RCC 7860 (cell line): ENCODE results near the gene MRPL23.

Source experiments
- DNase-seq: peaks from one replicate; pipeline ENCODE4 v3.0.0-alpha.2; 2015; ENCODE audit warnings: low spot score
- FAIRE-seq: peaks from 2 replicates; lab custom pipeline; 2012; peaks lifted over from hg19 to GRCh38; lab: Jason Lieb, UNC

Gene MRPL23

DNA sequence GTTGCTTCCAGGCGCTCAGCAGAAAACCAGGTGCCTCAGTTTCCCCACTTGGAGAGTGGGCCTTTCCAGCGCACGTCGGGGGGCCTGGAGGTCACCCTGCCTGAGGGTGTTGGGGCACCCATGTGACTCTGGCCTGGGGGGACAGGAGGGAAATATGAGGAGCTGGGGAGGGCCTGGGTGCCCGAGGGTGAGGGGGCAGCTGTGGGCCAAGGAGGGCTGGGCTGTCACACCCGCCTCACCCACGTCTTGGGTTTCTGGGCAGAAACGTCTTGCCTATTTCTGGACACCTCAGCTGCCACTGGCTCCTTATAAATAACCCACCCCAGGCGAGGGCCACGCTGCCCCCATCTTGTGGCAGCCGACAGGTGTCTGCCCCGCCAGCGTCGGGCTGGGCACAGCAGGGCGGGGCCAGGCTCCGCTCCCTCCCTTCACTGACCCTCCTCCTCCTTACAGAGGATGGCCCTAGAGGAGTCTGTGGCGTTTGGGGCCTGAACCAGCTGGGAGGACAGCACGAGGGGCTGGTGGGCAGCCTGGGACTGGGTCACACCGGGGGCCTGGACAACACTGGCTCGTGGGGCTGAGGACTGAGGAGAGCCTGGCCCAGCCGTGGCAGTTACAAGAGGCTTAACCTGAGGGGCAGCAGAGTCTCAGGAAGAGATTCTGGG is 26.1 kb upstream of the MRPL23 start:
- no peak for DNase-seq
- no peak for FAIRE-seq

DNA sequence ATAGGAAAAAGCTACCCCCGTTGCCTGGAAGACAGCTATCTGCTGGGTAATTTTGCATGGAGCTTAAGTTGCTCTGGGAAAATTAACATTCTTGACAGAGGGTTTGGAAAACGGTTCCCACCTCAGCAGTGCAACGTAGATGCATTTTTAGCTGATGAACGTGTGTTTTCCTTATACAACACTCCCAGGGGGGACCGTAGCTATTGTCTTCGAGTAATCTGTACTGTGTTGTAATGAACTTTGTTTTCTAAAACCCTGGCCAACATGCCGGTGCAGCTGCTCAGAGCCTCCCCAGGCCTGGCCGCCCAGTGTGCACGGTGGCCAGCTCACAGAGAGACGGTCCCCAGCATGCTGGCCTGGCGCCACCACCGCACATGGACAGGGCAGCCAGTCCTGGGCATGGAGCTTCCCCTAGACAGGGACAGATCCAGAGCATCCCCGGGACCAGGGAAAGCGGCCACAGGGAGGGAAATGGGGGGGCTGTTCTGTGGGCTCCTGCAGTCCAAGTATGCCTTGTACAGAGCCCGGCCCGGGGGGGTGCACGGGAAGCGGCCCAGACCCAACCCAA is 25.5 kb upstream of the MRPL23 start:
- FAIRE-seq (no peak), DNase-seq (no peak)

DNA sequence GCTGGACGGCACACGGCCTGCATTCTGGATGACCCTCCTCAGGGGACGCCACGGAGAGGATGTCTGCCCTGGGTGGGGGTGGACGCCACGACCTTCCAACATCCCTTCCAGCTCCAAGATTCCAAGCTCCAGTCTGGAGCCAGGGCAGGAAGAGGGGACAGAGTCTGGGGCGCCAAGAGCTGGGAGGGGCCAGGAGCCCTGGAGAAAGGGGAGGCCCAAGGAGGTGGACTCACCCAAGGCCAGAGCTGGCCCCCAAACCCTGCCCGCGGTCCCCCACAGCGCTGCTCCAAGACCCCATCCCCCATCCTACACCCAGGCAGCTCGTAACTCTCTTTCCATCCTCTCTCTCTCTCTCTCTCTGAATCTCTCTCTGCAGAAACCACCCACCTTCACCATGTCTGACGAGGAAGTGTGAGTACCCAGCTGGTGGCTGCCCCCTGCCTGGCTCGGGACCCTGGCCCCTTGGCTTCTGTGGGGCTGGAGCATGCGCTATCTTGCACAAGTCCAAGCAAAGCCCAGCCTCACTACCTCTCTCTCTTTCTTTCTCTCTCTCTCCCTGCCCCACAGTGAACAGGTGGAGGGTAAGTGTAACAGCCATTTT is 24.6 kb upstream of the MRPL23 start:
- no peak for FAIRE-seq
- no peak for DNase-seq

DNA sequence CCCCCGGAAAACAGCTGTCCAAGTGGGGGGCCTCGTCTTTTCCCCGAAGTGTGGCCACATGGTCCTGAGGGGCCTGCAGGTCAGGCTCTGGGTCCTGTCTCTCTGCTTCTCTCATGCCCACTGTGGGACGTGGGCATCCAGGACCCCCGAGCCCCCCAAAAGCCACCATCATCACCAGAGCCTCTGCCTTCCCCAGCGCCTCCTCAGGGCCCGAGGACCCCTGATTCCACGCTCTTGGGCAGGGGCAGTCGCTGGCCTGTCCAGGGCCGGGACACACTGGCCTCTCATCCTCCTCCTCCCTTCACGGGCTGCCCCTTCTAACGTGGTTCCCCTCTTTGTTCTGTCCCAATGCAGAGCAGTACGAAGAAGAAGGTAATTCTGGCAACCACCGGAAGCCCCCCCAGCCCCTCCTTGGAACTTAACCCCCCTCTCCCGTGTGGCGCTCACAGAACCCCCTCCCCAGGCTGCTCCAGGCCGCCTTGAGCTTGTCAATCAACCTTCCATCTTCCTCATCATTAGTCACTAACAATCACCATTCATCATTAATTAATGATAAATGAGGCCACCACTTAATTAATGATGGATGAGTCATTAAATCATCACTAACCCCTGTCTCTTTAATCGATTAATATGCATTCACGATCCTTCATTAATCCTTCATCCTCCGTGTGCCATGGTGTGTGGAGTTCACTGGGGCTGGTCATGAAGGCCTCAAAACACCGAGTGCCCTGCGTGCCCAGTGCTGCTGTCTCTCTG is 23.8 kb upstream of the MRPL23 start:
- FAIRE-seq = no peak
- no peak for DNase-seq

DNA sequence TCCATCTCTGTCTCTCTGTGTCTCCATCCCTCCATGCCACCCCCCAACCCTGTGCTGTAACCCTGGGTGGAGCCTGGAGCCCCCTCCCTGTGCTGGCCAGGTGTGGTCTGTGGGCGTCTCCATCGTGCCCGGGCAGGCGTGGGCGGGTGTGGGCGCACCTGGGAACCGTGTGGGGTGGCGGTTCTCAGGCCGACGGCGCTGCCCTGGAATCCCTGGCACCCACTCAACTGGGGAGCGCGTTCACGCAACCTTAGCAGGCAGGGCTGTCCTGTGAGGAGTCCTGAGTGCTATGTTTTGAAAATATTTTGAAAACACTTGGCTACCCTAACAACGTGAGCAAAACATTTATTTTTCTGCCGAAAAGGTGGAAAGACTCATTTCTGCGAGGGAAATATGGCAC is 23.0 kb upstream of the MRPL23 start:
- FAIRE-seq = no peak

DNA sequence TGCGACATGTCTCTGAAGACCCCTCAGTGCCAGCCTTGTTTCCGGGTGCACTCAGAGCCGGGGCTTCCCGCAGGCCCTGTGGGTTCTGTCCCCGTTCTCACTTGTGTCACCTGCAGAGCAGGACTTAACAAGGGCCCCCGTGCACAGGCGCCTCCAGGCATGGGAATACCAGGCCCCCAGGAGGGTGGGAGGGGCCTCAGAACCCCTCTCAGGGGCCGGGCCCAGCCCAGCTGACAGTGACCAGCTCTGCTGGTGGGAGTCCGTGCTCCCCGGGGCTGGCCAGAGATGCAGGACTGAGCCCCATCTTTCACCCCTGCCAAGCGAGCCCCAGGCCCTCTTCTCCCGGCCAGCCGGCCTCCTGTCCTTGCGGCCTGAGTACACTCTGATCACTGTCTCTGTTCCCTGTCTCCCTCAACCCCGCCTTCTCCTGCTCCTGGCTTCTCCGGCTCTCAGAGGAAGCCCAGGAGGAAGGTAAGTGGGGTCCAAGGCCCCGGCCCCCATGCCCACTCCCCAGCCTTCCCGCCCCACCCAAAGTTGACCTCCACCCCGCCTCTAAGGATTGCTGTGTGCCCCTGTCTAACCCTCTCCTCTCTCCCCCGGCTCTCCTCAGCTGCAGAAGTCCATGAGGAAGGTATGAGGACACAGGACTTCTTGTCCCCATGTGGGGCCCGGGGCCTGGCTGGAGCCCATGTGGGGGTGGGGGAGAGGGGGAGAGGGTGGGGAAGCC is 22.3 kb upstream of the MRPL23 start:
- DNase-seq = no peak
- no peak for FAIRE-seq

More for the DNA sequence above, 23.0 kb upstream of the MRPL23 start:
- no peak for DNase-seq

DNA sequence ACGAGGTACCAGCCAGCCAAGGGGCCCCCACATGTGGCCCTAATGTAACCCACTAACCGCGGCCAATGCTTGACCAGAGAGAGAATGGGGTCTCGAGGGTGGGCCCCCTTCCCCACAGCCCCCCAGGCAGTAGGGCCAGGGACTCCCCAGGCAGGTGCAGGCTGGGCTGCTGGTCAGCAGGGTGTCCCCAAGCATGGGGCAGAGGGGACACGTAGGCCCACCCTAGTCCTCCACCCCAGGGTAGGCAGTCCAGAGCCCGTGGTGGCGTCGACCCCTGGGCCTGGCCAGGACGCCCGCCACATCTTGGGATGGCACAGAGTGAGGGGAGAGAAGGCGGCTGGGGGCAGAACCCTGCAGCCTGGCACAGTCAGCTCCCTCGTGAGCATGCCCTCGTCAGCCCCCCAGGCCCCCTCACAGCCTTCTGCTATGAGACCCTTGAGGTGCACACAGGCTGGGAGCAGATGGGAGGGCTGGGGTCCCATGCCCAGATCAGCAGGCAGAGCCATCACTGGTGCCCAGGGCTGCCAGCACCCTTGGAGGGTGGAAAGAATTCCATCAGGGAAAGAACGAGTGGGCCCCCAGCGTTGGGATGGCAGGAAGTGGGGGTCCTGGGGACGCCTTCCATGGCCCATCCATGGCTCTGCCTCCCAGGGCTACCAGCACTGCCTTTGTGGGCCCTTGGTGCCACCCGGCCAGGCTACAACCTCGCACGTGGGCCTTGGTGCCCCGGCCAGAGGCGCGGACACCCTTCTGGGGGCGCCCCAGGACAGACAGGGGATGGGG is 21.6 kb upstream of the MRPL23 start:
- no peak for FAIRE-seq
- DNase-seq = no peak

DNA sequence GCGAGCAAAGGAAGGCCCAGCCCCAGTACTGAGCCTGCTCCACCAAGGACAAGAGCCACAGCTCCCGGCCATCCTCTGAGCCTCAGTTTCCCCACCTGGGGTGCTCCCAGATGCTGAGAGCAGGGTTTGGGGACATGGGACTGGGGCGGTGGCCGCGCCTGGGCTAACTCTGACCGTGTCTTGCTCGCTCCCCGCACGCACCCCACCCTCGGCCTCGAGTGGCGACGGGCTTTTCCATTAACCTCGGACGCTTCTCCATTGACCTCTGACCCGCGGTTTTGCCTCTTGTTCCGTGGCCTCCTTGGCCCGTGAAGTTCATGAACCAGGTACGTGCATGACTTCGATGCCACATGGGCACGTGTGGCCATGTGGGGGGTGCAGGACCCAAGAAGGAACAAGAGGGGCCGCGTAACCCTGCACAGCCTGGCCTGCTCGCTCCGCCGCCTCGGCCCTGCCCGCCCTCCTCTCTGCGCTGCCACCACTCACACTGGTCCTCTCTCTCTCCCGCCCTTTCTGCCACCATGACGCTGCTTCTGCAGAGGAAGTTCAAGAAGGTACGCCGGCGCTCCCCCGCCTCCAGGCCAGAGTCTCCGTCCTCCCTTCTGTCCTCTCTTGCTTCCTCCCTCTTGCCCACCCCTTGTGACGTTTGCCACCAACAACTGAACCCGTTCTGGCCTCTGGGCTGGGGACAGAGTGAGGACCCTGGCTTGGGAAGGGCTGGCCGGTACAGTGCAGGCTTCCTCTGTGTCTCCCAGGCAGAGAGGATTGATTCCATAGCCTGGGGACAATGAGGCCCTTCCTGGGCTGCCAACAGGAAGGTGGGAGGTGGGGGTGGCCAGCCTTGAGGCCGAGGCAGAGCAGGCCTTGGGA is 20.7 kb upstream of the MRPL23 start:
- DNase-seq = no peak
- no peak for FAIRE-seq

DNA sequence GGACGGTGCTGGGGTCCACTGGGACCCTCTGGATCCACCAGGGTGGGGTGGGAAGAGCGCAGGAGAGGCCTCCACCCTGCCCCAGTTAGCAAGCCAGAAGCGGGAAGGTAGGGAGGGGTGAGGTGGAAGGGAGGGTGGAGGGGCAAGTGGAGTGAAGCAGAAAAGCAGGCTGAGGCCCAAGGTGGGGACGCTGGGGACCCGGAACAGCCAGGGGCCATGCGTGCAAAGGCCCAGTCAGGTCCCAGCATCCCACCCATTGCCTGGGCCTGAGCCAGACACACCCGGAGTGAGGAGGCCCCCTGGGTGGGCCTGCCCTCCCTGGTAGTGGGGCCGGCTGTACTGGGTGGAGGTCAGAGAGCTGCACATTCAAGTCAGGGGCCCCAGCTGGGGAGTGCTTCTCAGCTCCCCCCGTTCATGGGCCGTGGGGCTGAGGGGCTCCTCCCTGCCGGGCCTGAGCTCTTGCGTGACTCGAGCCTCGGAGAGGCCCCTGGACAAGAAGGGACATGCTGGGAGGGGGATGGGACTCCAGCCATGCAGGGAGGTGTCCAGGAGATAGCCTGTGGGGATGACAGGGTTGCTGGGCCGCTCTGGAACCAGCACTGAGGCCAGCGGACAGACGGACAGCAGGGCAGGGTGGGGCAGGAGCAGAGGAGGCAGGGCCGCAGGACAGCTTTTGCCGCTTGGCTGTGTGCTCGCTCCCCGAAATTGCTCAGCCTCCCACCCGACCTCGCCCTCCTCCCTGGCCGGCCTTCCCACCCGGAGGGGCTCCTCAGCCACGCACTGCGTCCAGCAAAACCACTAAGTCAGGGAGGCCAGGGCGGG is 19.9 kb upstream of the MRPL23 start:
- FAIRE-seq = no peak
- no peak for DNase-seq

DNA sequence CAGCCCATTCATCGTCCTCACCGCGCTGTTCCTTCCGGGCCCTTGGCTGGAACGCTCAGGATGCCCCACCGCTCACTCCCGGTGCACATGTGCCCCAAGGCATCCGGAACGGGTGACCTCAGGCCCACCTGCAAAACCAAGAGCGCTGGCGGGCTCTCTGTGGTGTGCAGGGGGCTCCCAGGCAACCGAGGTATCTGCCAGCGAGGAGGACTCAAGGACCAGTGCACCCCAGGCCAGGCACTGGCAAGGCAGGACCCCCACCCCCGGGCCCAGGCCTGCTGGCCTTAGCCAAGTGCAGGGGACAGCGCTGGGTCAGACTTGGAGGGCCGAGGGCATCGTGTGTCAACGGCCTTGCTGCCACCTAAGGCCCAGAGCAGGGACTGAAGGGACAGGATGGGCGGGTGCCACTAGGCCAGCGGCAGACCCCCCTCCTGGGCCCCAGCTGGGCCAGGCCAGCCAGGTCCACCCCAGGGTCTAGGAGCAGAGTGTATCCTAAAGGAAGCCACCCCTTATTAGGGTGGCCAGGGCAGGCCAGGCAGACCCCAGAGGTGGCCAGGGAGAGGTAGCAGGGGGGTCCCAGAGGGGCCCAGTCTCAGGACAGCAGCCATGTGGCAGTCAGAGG is 19.2 kb upstream of the MRPL23 start:
- DNase-seq = no peak
- no peak for FAIRE-seq

DNA sequence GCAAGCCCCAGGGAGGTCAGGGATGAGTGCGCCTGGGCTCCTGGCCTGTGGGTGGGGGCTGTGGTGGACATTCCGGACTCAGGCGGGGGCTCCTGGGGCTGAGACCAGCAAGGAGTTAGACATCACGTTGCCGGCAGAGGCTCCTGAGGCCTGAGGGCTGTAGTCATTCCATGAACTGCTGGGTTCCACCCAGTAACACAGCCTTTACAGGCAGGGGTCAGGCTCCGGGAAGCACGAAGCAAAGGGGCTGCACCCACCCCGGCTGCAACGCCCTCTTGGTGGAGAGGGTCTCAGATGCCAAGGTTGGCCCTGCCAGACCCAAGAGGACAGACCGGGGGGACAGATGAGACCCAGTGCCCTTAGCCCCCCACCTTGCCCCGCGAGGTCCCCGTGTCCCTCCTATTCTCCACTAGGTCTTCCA is 18.7 kb upstream of the MRPL23 start:
- FAIRE-seq = no peak
- no peak for DNase-seq

DNA sequence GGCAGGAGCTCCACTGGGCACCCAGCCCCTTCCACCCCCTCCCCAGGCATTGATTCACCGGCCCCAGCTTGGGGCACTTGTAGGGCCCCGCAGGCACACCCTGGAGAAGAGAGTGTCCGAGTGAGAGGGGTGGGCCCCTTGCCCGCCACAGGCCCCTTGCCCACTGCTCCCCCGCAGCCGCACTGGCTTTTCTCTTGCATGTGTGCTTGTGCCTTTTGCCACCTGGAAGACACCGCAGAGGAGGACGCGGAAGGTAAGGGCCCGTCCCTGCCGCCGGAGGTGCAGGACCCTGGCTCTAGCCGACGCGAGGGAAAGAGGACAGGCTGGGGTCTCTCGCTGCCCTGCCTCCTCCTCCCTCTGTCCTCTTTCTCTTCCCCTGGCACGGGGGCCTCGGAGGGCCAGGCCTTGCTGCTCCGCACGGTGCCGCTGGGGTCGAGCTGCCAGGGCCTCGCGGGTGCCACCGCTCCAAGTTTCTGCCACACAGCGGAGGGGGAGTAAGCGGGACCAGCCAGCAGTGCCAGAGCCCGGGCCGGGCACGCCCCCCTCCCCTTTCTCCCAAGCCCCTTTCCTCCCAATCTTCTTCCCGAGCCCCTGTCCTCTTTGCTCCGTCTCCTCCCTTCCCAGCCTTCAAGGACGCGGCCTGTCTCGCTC is 18.1 kb upstream of the MRPL23 start:
- no peak for DNase-seq

DNA sequence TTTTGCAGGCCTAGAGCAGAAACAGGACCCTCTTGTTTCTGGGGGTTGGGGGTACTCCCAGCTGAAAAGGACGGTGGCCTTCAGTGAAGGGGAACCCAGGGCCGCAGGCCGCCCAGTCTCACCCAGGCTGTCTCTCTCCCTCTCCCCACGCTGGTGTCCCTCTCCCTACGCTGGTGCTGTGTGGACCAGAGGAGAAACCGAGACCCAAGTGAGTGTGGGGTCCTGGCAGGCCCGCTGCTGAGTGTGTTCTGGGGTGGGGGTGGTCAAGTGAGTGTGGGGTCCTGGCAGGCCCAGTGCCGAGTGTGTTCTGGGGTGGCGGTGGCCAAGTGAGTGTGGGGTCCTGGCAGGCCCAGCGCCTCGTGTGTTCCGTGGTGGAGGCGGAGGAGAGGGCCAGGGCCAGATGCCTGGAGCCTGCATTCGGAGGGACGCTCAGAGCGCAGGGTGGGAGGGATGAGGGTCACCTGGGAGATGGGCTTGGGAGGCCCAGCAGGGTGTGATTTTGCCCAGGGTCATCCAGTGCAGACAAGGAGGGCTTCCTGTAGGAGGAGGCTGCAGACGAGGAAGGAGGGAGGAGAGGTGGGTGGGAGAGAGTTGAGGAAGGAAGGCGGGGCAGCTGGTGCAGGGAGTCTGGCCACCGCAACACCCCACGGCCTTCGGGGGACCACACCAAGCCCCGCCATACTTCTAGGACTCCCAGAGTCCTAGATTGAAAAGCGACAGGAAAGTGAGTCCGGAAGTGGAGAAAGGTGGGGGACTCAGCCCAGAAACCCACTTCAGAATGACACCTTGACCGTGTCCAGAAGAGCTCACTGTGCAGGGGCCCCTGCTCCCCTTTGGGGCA is 17.3 kb upstream of the MRPL23 start:
- FAIRE-seq (no peak), DNase-seq (no peak)

More for the DNA sequence above, 18.1 kb upstream of the MRPL23 start:
- FAIRE-seq = no peak

DNA sequence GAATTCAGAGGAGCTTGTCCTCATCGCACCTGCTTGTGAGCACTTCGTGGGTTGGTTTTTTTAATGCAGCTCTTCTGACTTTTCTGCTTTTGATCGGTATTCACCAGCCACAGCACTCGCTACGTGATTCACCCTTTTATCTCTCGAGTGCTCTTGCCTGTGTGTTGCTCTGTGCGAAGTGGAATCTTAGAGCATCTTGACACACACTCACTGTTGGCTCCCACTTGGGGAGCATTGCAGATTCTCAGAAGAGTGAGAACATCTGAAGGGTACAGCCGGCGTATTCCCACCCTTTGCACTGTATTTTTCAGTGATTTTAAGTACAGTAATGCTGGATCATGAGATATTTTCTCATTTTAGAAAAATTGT is 16.7 kb upstream of the MRPL23 start:
- DNase-seq (no peak), FAIRE-seq (no peak)

DNA sequence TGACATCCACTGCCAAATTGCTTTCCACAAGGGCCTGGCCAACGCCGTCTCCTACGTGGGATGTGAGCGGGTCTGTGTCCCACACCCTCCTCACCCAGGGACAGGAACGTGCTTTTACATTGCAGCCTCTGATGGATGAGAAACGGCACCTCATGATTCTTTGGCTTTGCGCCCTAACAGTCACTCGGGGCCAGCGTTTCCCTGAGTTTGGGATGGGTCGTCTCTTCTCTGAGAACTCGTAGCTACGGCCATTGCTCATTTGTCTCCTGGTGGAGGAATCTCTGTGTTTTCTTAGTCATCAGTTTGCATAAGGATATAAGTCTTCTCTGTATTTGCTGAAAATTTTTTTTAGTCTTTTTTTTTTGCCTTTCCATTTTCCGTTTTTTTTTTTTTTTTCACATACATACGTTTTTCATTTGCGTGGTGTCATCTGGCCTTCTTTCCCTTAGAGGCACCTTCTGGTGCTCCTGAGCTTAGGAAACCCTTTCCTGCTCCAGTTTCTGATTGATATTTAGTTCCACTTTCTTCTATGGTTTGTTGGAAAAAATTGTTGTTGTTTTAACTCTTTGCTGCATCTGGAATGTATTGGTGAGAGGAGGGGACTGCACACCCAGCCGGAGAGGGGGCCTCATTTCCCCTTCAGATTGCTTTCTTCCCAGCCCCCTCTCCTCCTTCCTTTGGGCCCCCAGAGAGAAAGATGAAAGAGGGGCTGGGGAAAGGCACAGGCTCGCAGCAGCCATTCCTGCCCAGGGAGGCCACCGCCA is 15.6 kb upstream of the MRPL23 start:
- DNase-seq (no peak), FAIRE-seq (no peak)

DNA sequence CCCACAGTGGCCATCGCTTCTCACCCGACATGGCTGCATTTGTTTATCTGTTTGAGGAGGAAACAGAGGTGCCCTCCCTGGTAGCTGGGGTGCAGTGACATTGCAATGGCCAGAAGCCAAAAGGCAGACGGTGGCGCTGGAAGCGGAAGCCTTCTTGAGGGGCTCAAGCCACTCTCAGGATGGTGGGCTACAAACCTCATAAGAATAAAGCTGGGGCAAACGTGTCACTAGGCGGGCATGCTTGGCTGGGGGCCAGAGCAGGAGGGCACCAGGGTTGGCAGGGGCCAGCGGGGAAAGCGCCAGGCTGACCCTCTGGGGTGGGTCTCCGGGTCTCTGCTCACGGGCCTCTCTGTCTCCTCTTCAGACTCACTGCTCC is 15.0 kb upstream of the MRPL23 start:
- FAIRE-seq = no peak

More for the DNA sequence above, 15.0 kb upstream of the MRPL23 start:
- no peak for DNase-seq
